Inferior parietal cortex (tissue), 1 donor: ENCODE data around the gene CCDC87.
"Not testable (repeated sequence)": the region's sequence is repeated elsewhere in the genome, so short reads cannot be mapped to it uniquely, and the experiment has no call there.

Experiments
- DNase-seq: peaks from one replicate; pipeline ENCODE4 v3.0.0-alpha.2; 2016; ENCODE audit errors: extremely low spot score

Gene CCDC87

GRCh38 chr11:66555416-66555815 lies 37.4 kb downstream of the CCDC87 start:
- no peak for DNase-seq

- no peak for DNase-seq
Measured at GRCh38 chr11:66554602-66555001, 38.3 kb downstream of the CCDC87 start.

GRCh38 chr11:66550887-66551286 lies 42.0 kb downstream of the CCDC87 start:
- DNase-seq, result no peak

- no peak for DNase-seq
Measured at GRCh38 chr11:66549696-66550095, 43.2 kb downstream of the CCDC87 start.

GRCh38 chr11:66548774-66549630 lies 43.9 kb downstream of the CCDC87 start:
- DNase-seq, result no peak

GRCh38 chr11:66548041-66548440 lies 44.8 kb downstream of the CCDC87 start:
- DNase-seq, result no peak

GRCh38 chr11:66547662-66548009 lies 45.2 kb downstream of the CCDC87 start:
- DNase-seq, result no peak

GRCh38 chr11:66546966-66547661 lies 45.7 kb downstream of the CCDC87 start:
- DNase-seq, result no peak

GRCh38 chr11:66546368-66546965 lies 46.4 kb downstream of the CCDC87 start, which contains the start of gene ACTN3:
Gene ACTN3, plus strand, starts transcription at chr11:66546903. Its CDS starts 35 bp downstream, at chr11:66546938.
- DNase-seq, result no peak

GRCh38 chr11:66545701-66546367 lies 47.0 kb downstream of the CCDC87 start, which contains the start of gene ZDHHC24:
Gene ZDHHC24, minus strand, starts transcription at chr11:66546048. Its CDS starts 45 bp downstream, at chr11:66546003.
- peak; percentile 96 for DNase-seq

- not testable (repeated sequence) for DNase-seq
Measured at GRCh38 chr11:66544952-66545351, 47.9 kb downstream of the CCDC87 start.

GRCh38 chr11:66543263-66544107 lies 49.4 kb downstream of the CCDC87 start:
- DNase-seq, result no peak

GRCh38 chr11:66542362-66542761 lies 50.5 kb downstream of the CCDC87 start:
- no peak for DNase-seq

- no peak for DNase-seq
Measured at GRCh38 chr11:66541892-66542291, 51.0 kb downstream of the CCDC87 start.

GRCh38 chr11:66540598-66540997 lies 52.3 kb downstream of the CCDC87 start:
- DNase-seq, result not testable (repeated sequence)
